Upper lobe of left lung (tissue), 6 donors: ENCODE data around the gene PHOX2A. TPM values are rescaled to one million over a fixed set of nuclear protein-coding genes. Genes with fewer than 3 reads are reported as not detected.

ENCODE experiments used
- ATAC-seq, 2 donors: fragments of 200-7000 bp; cut with Tn5 transposase; one replicate each; pipeline ENCODE4 v1.9.1; 2022; ENCODE audit warnings: mild to moderate bottlenecking in 2 of 2, moderate library complexity in 2 of 2; ENCODE audit not compliant: low FRiP score in 2 of 2
- DNase-seq, 2 donors: peaks; one replicate each; pipeline ENCODE4 v3.0.0-alpha.2; 2019 to 2020
- H3K27ac ChIP-seq, 4 donors: fragments of 200-600 bp; sonication (generic); one replicate each; pipeline ENCODE4 v1.5.1; 2016 to 2019
- H3K27me3 ChIP-seq, 4 donors: fragments of 200-600 bp; sonication (generic); one replicate each; pipeline ENCODE4 v1.5.1; 2017 to 2019
- H3K36me3 ChIP-seq, 4 donors: fragments of 200-600 bp; sonication (generic); one replicate each; pipeline ENCODE4 v1.5.1; 2016 to 2019
- H3K4me1 ChIP-seq, 4 donors: fragments of 200-600 bp; sonication (generic); one replicate each; pipeline ENCODE4 v1.5.1; 2018 to 2019
- H3K4me3 ChIP-seq, 4 donors: fragments of 200-600 bp; sonication (generic); one replicate each; pipeline ENCODE4 v1.5.1; 2017 to 2019; ENCODE audit warnings: mild to moderate bottlenecking in 2 of 4, moderate library complexity in 1 of 4
- H3K9me3 ChIP-seq, 4 donors: fragments of 200-600 bp; sonication (generic); one replicate each; pipeline ENCODE4 v1.5.1; 2018 to 2019
- EP300 ChIP-seq, 4 donors: sonication (generic); formaldehyde crosslinking; IDR thresholded peaks; one replicate each; pipeline ENCODE4 v1.5.1; 2017; ENCODE audit warnings: antibody characterized with exemption in 4 of 4, control low read depth in 2 of 4
- POLR2A ChIP-seq, 4 donors: fragments of 450-650 bp; IDR thresholded peaks; one replicate each; pipeline ENCODE4 v1.5.1; 2016 to 2017; ENCODE audit warnings: antibody characterized with exemption in 4 of 4, mild to moderate bottlenecking in 2 of 4
- POLR2AphosphoS5 ChIP-seq, 2 donors: sonication (generic); formaldehyde crosslinking; IDR thresholded peaks; one replicate each; pipeline ENCODE4 v1.5.1; 2017; ENCODE audit warnings: antibody characterized with exemption in 2 of 2
- WGBS, 2 donors: methylation state at CpG; one replicate each; pipeline ENCODE4 v1.1.5; 2017 to 2018; 5-methylcytosine and 5-hydroxymethylcytosine counted together
- total RNA-seq, 6 donors: library from RNA; depleted of rRNA in 4 of 6; stranded (reverse); fragments of >200 nt in 4 of 6; gene quantifications; one replicate each; pipeline versions ENCODE4 v1.1.0 to v1.2.1, GENCODE V29; 2016 to 2021
- TF ChIP-seq, protein P1 (sequence below), 6 experiments: fragments of 450-650 bp in 4 of 6; fragments of 200-600 bp in 2 of 6; sonication (generic) in 2 of 6; IDR thresholded peaks; one replicate each; pipeline ENCODE4 v1.5.1; 2016 to 2019; ENCODE audit warnings: antibody characterized with exemption in 6 of 6
- donor health status: DM: no; HTN: no; CAD: no; lungs with moderate emphysema.
- donor health status: DM: no; HTN: yes; CAD: no; lungs with severe emphysema.

Gene PHOX2A
- total RNA-seq, 6 donors from 2014 or later: not detected

DNA sequence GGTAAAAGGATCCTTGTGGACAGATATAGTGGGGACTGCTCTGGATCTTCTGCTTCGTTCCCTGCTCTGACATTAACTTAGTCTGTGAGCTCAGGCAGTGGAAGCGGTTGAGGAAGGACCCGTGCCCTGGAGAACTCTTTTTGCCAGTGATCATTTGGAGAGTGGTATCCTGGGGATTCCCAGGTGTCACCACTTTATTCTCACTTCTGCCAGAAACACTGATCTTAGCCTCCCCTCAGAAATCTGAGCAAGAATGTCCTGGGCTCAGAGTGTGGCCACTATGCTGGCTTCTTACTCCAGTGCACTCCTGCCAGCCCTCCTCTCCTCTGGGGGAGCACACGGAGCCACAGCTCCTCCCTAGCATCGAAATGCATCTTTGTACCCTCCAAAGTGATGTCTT, 7.6 kb upstream of the PHOX2A start:
- peaks cover 0 to 7% (median 4%) of the 10 kb centered on the region in 4 donors for H3K27me3 ChIP-seq

DNA sequence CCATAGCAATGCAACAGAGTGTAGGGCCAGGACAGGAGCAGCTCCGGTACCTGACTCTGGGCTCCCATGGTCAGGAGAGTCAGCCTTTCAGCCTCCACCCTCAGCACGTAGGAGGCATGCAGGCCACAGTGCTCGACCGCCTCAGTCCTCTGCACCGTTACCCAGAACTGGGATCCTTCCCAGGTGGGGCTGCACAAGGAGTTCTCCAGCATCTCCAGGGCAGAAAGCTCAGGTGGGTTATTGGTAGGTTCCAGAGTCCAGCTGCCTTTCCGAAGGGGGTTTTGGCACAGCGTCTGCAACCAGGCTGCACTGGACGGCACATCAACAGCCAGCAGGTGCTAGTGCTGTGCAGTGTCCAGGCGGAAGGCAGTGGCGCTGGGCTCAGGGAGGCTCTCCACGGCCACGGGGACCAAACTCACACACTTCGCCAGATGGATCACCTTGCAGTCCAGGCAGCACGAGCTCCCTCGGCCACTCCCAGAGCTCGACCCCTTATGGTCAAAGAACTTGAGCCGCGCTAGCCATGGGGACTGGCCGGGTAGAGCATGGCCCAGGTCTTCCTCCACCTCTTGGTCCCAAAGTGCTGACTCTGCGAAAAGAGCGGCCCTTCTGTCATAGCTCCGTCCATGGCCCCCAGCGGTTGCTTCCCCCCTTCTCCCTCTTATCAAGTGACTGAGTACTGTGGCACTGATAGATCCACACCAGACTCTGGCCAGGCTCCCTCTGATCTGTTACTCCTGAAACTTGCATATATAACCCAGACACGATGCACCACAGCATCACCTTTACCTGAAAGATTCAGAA, 6.9 kb upstream of the PHOX2A start:
- Histone ChIP-seq H3K27ac (no peak overlapping the region), H3K4me3 (no peak overlapping the region), H3K4me1 (no peaks in the 10 kb centered on the region), H3K36me3 (no peaks in the 10 kb centered on the region), H3K27me3 (peaks cover 0 to 8% (median 7%) of the 10 kb centered on the region in 4 donors), H3K9me3 (no peaks in the 10 kb centered on the region)
- peak; percentile 11 to 41 for ATAC-seq
- TF ChIP-seq, protein P1, sequence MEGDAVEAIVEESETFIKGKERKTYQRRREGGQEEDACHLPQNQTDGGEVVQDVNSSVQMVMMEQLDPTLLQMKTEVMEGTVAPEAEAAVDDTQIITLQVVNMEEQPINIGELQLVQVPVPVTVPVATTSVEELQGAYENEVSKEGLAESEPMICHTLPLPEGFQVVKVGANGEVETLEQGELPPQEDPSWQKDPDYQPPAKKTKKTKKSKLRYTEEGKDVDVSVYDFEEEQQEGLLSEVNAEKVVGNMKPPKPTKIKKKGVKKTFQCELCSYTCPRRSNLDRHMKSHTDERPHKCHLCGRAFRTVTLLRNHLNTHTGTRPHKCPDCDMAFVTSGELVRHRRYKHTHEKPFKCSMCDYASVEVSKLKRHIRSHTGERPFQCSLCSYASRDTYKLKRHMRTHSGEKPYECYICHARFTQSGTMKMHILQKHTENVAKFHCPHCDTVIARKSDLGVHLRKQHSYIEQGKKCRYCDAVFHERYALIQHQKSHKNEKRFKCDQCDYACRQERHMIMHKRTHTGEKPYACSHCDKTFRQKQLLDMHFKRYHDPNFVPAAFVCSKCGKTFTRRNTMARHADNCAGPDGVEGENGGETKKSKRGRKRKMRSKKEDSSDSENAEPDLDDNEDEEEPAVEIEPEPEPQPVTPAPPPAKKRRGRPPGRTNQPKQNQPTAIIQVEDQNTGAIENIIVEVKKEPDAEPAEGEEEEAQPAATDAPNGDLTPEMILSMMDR (IDR thresholded peaks at IDR 0.05): no peak
- TF ChIP-seq EP300 (IDR thresholded peaks at IDR 0.05): no peak
- no peak for TF ChIP-seq POLR2AphosphoS5 (IDR thresholded peaks at IDR 0.05)
- no peak for TF ChIP-seq POLR2A (IDR thresholded peaks at IDR 0.05)
- WGBS, 2 donors: 81 to 87% methylated on average over 4 to 24 of the region's 24 CpGs
- DNase-seq: peak in 1 of 2 donors; percentile 64

More for the DNA sequence above, 7.6 kb upstream of the PHOX2A start:
- H3K36me3 ChIP-seq: no peaks in the 10 kb centered on the region
- TF ChIP-seq, protein P1 (IDR thresholded peaks at IDR 0.05): no peak
- TF ChIP-seq POLR2A (IDR thresholded peaks at IDR 0.05) (no peak), EP300 (IDR thresholded peaks at IDR 0.05) (no peak), POLR2AphosphoS5 (IDR thresholded peaks at IDR 0.05) (no peak)
- no peaks in the 10 kb centered on the region for H3K4me1 ChIP-seq
- no peak overlapping the region for H3K27ac ChIP-seq
- H3K9me3 ChIP-seq: no peaks in the 10 kb centered on the region
- DNase-seq (no peak), ATAC-seq (no peak)
- no peak overlapping the region for H3K4me3 ChIP-seq
- WGBS, 2 donors: 76 to 81% methylated on average over 5 of the region's 5 CpGs

DNA sequence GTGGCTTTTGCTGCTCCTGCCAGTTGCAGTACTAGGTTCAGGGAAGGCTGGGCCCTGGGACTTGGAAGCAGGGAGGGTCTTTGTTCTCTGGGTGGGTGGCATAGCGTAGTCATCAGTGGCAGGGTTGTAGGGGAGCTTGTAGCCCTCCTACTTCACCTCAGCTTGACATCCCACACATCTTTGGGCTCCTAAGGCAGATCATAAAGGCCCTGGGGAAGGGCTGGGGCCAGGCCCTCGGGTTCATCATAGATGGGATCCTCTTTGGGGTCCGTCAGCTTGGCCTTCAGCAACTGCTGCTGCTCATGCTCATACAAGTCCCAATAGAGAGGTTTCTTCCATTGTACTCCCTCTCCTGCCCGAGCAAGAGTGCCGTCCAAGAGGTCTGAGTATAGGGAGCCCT, 6.0 kb upstream of the PHOX2A start:
- Histone ChIP-seq H3K9me3 (no peaks in the 10 kb centered on the region), H3K27me3 (peaks cover 0 to 15% (median 7%) of the 10 kb centered on the region in 4 donors), H3K27ac (no peak overlapping the region), H3K4me3 (no peak overlapping the region), H3K36me3 (no peaks in the 10 kb centered on the region), H3K4me1 (no peaks in the 10 kb centered on the region)
- WGBS, 2 donors: 77 to 90% methylated on average over 4 to 5 of the region's 5 CpGs
- no peak for TF ChIP-seq POLR2A (IDR thresholded peaks at IDR 0.05)
- TF ChIP-seq POLR2AphosphoS5 (IDR thresholded peaks at IDR 0.05): no peak
- no peak for TF ChIP-seq EP300 (IDR thresholded peaks at IDR 0.05)
- TF ChIP-seq, protein P1 (IDR thresholded peaks at IDR 0.05): no peak
- ATAC-seq: no peak
- DNase-seq: no peak

DNA sequence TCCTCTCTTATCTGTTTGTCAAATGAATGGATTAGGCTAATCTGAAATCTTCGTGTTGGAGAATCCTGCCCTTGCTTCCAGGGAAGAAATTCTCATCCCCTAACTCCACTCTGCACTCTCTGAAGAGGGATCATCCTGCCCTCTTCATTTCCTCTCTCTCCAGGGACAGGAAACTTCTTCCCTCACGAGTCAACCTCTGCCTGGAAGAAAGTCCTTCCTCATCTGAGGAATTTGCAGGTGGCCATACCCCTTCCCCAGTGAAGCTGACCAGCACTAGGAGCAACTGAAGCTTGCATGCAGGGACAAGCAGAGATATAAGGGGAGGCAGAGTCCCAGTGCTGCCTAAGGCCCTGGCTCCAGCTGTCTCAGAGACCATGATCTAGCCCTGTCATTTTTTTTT, 3.6 kb upstream of the PHOX2A start:
- Histone ChIP-seq H3K27ac (no peak overlapping the region), H3K4me3 (no peak overlapping the region), H3K27me3 (peaks cover 0 to 38% (median 25%) of the 10 kb centered on the region in 4 donors), H3K4me1 (peaks cover 8 to 13% (median 8%) of the 10 kb centered on the region in 4 donors), H3K36me3 (no peaks in the 10 kb centered on the region), H3K9me3 (no peaks in the 10 kb centered on the region)
- no peak for DNase-seq
- 9 to 30% methylated on average over 2 of the region's 2 CpGs for WGBS, 2 donors
- ATAC-seq: no peak
- no peak for TF ChIP-seq EP300 (IDR thresholded peaks at IDR 0.05)
- no peak for TF ChIP-seq POLR2AphosphoS5 (IDR thresholded peaks at IDR 0.05)
- no peak for TF ChIP-seq POLR2A (IDR thresholded peaks at IDR 0.05)
- TF ChIP-seq, protein P1 (IDR thresholded peaks at IDR 0.05): no peak
